Right cardiac atrium (tissue), 5 donors: Measurements from ENCODE around the gene FNDC3A. TPM values are rescaled to one million over a fixed set of nuclear protein-coding genes. Genes with fewer than 3 reads are reported as not detected.

ENCODE experiments used
- ATAC-seq, 2 donors: fragments of 200-7000 bp; cut with Tn5 transposase; one replicate each; pipeline versions ENCODE4 v1.8.0 to v1.9.1; 2020; ENCODE audit warnings: moderate library complexity in 2 of 2, mild to moderate bottlenecking in 1 of 2
- DNase-seq, 3 donors: peaks; one replicate each; pipeline ENCODE4 v3.0.0-alpha.2; 2020
- H3K27ac ChIP-seq: one replicate; pipeline ENCODE4 v1.5.1; 2013; ENCODE audit warnings: mild to moderate bottlenecking, low read length, control low read depth, moderate library complexity
- H3K27me3 ChIP-seq: one replicate; pipeline ENCODE4 v1.6.1; 2013; ENCODE audit not compliant: control insufficient read depth, insufficient read depth
- H3K4me1 ChIP-seq: one replicate; pipeline ENCODE4 v1.6.1; 2013; ENCODE audit warnings: low read length; ENCODE audit not compliant: control insufficient read depth, insufficient read depth
- H3K4me3 ChIP-seq: one replicate; pipeline ENCODE4 v1.5.1; 2013; ENCODE audit warnings: low read length, control low read depth
- H3K9me3 ChIP-seq: one replicate; pipeline ENCODE4 v1.6.1; 2013; ENCODE audit warnings: low read length; ENCODE audit not compliant: control insufficient read depth
- WGBS: extraction: QIAGEN DNeasy Blood & Tissue Kit; methylation state at CpG from one replicate; pipeline ENCODE4 v1.1.7; 2013; 5-methylcytosine and 5-hydroxymethylcytosine counted together
- intact Hi-C, 4 donors: fragments of 100-400 bp; cut with DNase I; formaldehyde crosslinking; loops; one replicate each; pipeline versions ENCODE4 v1.11.0 to v1.14.0; 2022 to 2023
- long read RNA-seq, 4 donors: library from polyadenylated mRNA; unstranded; transcript quantifications; one replicate each; pipeline ENCODE4 v2.0.0, GENCODE V29; 2020 to 2021
- polyA plus RNA-seq: library from polyadenylated mRNA; stranded (reverse); fragments of 200-250 nt; gene quantifications from one replicate; pipeline ENCODE4 v1.2.3, GENCODE V29; 2013
- total RNA-seq, 4 donors: library from RNA; stranded (reverse); fragmentation: NEBNext Ultra II Directional; extraction: Animal tissue kit (Norgen Biotek cat#: 25700); gene quantifications; one replicate each; pipeline ENCODE4 v1.2.1, GENCODE V29; 2021
- donor health status: healthy with polysubstance abuse.
- donor health status: DM: no; HTN: yes; CAD: no.
- donor health status: DM: no; HTN: no; CAD: no.
- donor health status: DM: no; HTN: yes; CAD: no; lungs with severe emphysema.
- donor health status: DM: yes; HTN: yes; CAD: no.

The FNDC3A gene
- total RNA-seq (10 to 100 TPM; 21.2 to 35.7 (median 25.1) TPM), polyA plus RNA-seq (9.6 TPM)
- long read RNA-seq, donor 1, full-length matches to known transcripts = 4 of 19 reads
- long read RNA-seq, donor 1, partial matches to known transcripts = 13 of 19 reads
- long read RNA-seq, donor 1, other reads (novel, unspliced or antisense) = 2 of 19 reads
- long read RNA-seq, donor 2, full-length matches to known transcripts = 2 of 4 reads
- long read RNA-seq, donor 2, partial matches to known transcripts = 2 of 4 reads
- long read RNA-seq, donor 2, other reads (novel, unspliced or antisense) = 0 of 4 reads
- long read RNA-seq, donor 3, full-length matches to known transcripts = 11 of 51 reads
- long read RNA-seq, donor 3, partial matches to known transcripts = 23 of 51 reads
- long read RNA-seq, donor 3, other reads (novel, unspliced or antisense) = 17 of 51 reads
- long read RNA-seq, donor 4, full-length matches to known transcripts = 3 of 6 reads
- long read RNA-seq, donor 4, partial matches to known transcripts = 2 of 6 reads
- long read RNA-seq, donor 4, other reads (novel, unspliced or antisense) = 1 of 6 reads

GRCh38 chr13:48975856-48976575 is at the start of gene FNDC3A:
FNDC3A (plus strand) TSS chr13:48975912; CDS start chr13:49006191, 30,279 bp downstream.
- Histone ChIP-seq H3K4me1 (no peaks in the 10 kb centered on the region), H3K27ac (peak within 1 kb of the TSS; percentile 99), H3K27me3 (no peaks in the 10 kb centered on the region), H3K9me3 (no peaks in the 10 kb centered on the region), H3K4me3 (peak within 1 kb of the TSS; percentile 93)
- intact Hi-C loops = no loop called here
- under 1% methylated on average over 86 of the region's 86 CpGs for WGBS
- DNase-seq (peak; percentile 87 to 94 (median 94)), ATAC-seq (peak; percentile 96 to 97)

GRCh38 chr13:48928757-48929430 is 46.8 kb upstream of the FNDC3A start:
- Histone ChIP-seq H3K27ac (no peak overlapping the region), H3K9me3 (no peaks in the 10 kb centered on the region), H3K4me1 (no peaks in the 10 kb centered on the region), H3K27me3 (no peaks in the 10 kb centered on the region), H3K4me3 (no peak overlapping the region)
- ATAC-seq (no peak), DNase-seq (no peak)
- 71% methylated on average over 5 of the region's 5 CpGs for WGBS
- intact Hi-C loops = no loop called here

- intact Hi-C loops = no loop called here
- no peak for ATAC-seq
- no peaks in the 10 kb centered on the region for H3K9me3 ChIP-seq
- no peak for DNase-seq
- H3K27ac ChIP-seq = no peak overlapping the region
- H3K4me1 ChIP-seq = no peaks in the 10 kb centered on the region
- H3K4me3 ChIP-seq = no peak overlapping the region
- 48% methylated on average over 1 of the region's 1 CpG for WGBS
- H3K27me3 ChIP-seq = no peaks in the 10 kb centered on the region
Measured at GRCh38 chr13:48930918-48931317, 44.8 kb upstream of the FNDC3A start.

- ATAC-seq (no peak), DNase-seq (no peak)
- H3K9me3 ChIP-seq = no peaks in the 10 kb centered on the region
- intact Hi-C loops = no loop called here
- no peaks in the 10 kb centered on the region for H3K27me3 ChIP-seq
- no peak overlapping the region for H3K27ac ChIP-seq
- no peaks in the 10 kb centered on the region for H3K4me1 ChIP-seq
- no peak overlapping the region for H3K4me3 ChIP-seq
Measured at GRCh38 chr13:48938308-48938943, 37.3 kb upstream of the FNDC3A start.

- 93% methylated on average over 2 of the region's 2 CpGs for WGBS
- intact Hi-C loops = no loop called here
Measured at GRCh38 chr13:48939728-48940127, 36.0 kb upstream of the FNDC3A start.

GRCh38 chr13:48942131-48942530 is 33.6 kb upstream of the FNDC3A start:
- Histone ChIP-seq H3K9me3 (no peaks in the 10 kb centered on the region), H3K4me3 (no peak overlapping the region), H3K4me1 (no peaks in the 10 kb centered on the region), H3K27ac (no peak overlapping the region), H3K27me3 (no peaks in the 10 kb centered on the region)
- WGBS = 51% methylated on average over 2 of the region's 2 CpGs
- DNase-seq (no peak), ATAC-seq (no peak)
- intact Hi-C loops = no loop called here

More at GRCh38 chr13:48939728-48940127, 36.0 kb upstream of the FNDC3A start:
- no peaks in the 10 kb centered on the region for H3K4me1 ChIP-seq
- H3K27me3 ChIP-seq = no peaks in the 10 kb centered on the region
- no peaks in the 10 kb centered on the region for H3K9me3 ChIP-seq
- no peak for ATAC-seq
- no peak for DNase-seq
- no peak overlapping the region for H3K4me3 ChIP-seq
- H3K27ac ChIP-seq = no peak overlapping the region

GRCh38 chr13:48944221-48944620 is 31.5 kb upstream of the FNDC3A start:
- ATAC-seq (no peak), DNase-seq (no peak)
- Histone ChIP-seq H3K27ac (no peak overlapping the region), H3K4me1 (no peaks in the 10 kb centered on the region), H3K4me3 (no peak overlapping the region), H3K9me3 (no peaks in the 10 kb centered on the region), H3K27me3 (no peaks in the 10 kb centered on the region)
- intact Hi-C loops = no loop called here
- WGBS = 73% methylated on average over 3 of the region's 3 CpGs

- H3K9me3 ChIP-seq = no peaks in the 10 kb centered on the region
- no peak overlapping the region for H3K4me3 ChIP-seq
- 87% methylated on average over 1 of the region's 1 CpG for WGBS
- H3K27me3 ChIP-seq = no peaks in the 10 kb centered on the region
- intact Hi-C loops = no loop called here
- no peak for ATAC-seq
- no peak for DNase-seq
- no peaks in the 10 kb centered on the region for H3K4me1 ChIP-seq
- no peak overlapping the region for H3K27ac ChIP-seq
Measured at GRCh38 chr13:48945626-48946025, 30.1 kb upstream of the FNDC3A start.

- no peak overlapping the region for H3K4me3 ChIP-seq
- no peaks in the 10 kb centered on the region for H3K4me1 ChIP-seq
- H3K27ac ChIP-seq = no peak overlapping the region
- no peaks in the 10 kb centered on the region for H3K9me3 ChIP-seq
- 93% methylated on average over 2 of the region's 2 CpGs for WGBS
- DNase-seq = no peak
- intact Hi-C loops = no loop called here
- no peak for ATAC-seq
- H3K27me3 ChIP-seq = no peaks in the 10 kb centered on the region
Measured at GRCh38 chr13:48946163-48946562, 29.5 kb upstream of the FNDC3A start.

GRCh38 chr13:48949566-48950500 is 25.9 kb upstream of the FNDC3A start:
- no peaks in the 10 kb centered on the region for H3K9me3 ChIP-seq
- ATAC-seq (no peak), DNase-seq (no peak)
- no peaks in the 10 kb centered on the region for H3K27me3 ChIP-seq
- H3K4me1 ChIP-seq = no peaks in the 10 kb centered on the region
- intact Hi-C loops = no loop called here
- WGBS = 47% methylated on average over 4 of the region's 4 CpGs
- no peak overlapping the region for H3K27ac ChIP-seq
- no peak overlapping the region for H3K4me3 ChIP-seq
